Activated CD4-positive, alpha-beta T cell treated with anti-CD3 and anti-CD28 coated beads, Interleukin-2, amount 10 ng/mL, durations not matched to agents 7 days and 5 days (primary cell): ENCODE measurements around the gene TMEM134. TPM values are rescaled to one million over a fixed set of nuclear protein-coding genes. Genes with fewer than 3 reads are reported as not detected.

Experiments used
- CTCF ChIA-PET: fragments of 350-600 bp; sonication (Branson Sonifier 250); formaldehyde crosslinking; loops from one replicate; lab custom pipeline; 2021; ENCODE audit warnings: antibody characterized with exemption; lab: Charles Lee
- POLR2A ChIA-PET: fragments of 350-600 bp; sonication (Branson Sonifier 250); formaldehyde crosslinking; loops from one replicate; lab custom pipeline; 2021; ENCODE audit warnings: antibody characterized with exemption; lab: Charles Lee
- DNase-seq: peaks from one replicate; pipeline ENCODE4 v3.0.0-alpha.2; 2020
- H3K27ac Mint-ChIP-seq: one replicate; pipeline ENCODE4 v1.8.0; 2021; ENCODE audit warnings: mild to moderate bottlenecking, moderate library complexity, mixed read lengths
- H3K27me3 Mint-ChIP-seq: one replicate; pipeline ENCODE4 v1.8.0; 2021; ENCODE audit warnings: mixed read lengths
- H3K36me3 Mint-ChIP-seq: one replicate; pipeline ENCODE4 v1.8.0; 2021; ENCODE audit warnings: low read depth, mixed read lengths
- H3K4me1 Mint-ChIP-seq: one replicate; pipeline ENCODE4 v1.8.0; 2021; ENCODE audit warnings: mixed read lengths
- H3K4me3 Mint-ChIP-seq: one replicate; pipeline ENCODE4 v1.8.0; 2021; ENCODE audit warnings: mild to moderate bottlenecking, moderate library complexity, mixed read lengths
- H3K9me3 Mint-ChIP-seq: one replicate; pipeline ENCODE4 v1.8.0; 2021; ENCODE audit warnings: mixed read lengths
- total RNA-seq, 2 experiments: library from RNA; stranded (reverse); gene quantifications; one replicate each; pipeline ENCODE4 v1.2.3, GENCODE V29; 2021

The TMEM134 gene
- total RNA-seq, 2 experiments from 2014 or later, result 42.2 to 47.2 TPM

GRCh38 chr11:67445515-67445914 is 23.5 kb downstream of the TMEM134 start:
- Mint-ChIP-seq H3K4me3 (peak overlapping the region; percentile 69), H3K9me3 (no peaks in the 10 kb centered on the region), H3K36me3 (peaks cover 2% of the 10 kb centered on the region), H3K27ac (peak overlapping the region; percentile 91), H3K27me3 (peaks cover 3% of the 10 kb centered on the region), H3K4me1 (peaks cover 76% of the 10 kb centered on the region)
- ChIA-PET POLR2A (no interaction called here), CTCF (no interaction called here)
- DNase-seq, result no peak

GRCh38 chr11:67442504-67443404 is 26.3 kb downstream of the TMEM134 start:
- peak overlapping the region; percentile 80 for H3K27ac Mint-ChIP-seq
- no peaks in the 10 kb centered on the region for H3K9me3 Mint-ChIP-seq
- POLR2A ChIA-PET, result no interaction called here
- H3K4me1 Mint-ChIP-seq, result peaks cover 80% of the 10 kb centered on the region
- H3K36me3 Mint-ChIP-seq, result peaks cover 22% of the 10 kb centered on the region
- CTCF ChIA-PET, result interaction anchor here (1.2 kb wide), 1 partner anchor 13 kb away, joined by 10 read pairs; no protein-coding TSS in a partner anchor
- no peak for DNase-seq
- peak overlapping the region; percentile 62 for H3K4me3 Mint-ChIP-seq
- H3K27me3 Mint-ChIP-seq, result no peaks in the 10 kb centered on the region

- no peak for DNase-seq
- ChIA-PET CTCF (interaction anchor here (0.9 to 1.0 kb wide), 2 partner anchors 16 to 35 kb away, joined by 3 read pairs; no protein-coding TSS in a partner anchor), POLR2A (no interaction called here)
- peaks cover 72% of the 10 kb centered on the region for H3K4me1 Mint-ChIP-seq
- no peaks in the 10 kb centered on the region for H3K9me3 Mint-ChIP-seq
- H3K27ac Mint-ChIP-seq, result peak overlapping the region; percentile 94
- peak overlapping the region; percentile 1 for H3K4me3 Mint-ChIP-seq
- peaks cover 28% of the 10 kb centered on the region for H3K36me3 Mint-ChIP-seq
- no peaks in the 10 kb centered on the region for H3K27me3 Mint-ChIP-seq
Measured at GRCh38 chr11:67441731-67442351, 27.2 kb downstream of the TMEM134 start.

DNA sequence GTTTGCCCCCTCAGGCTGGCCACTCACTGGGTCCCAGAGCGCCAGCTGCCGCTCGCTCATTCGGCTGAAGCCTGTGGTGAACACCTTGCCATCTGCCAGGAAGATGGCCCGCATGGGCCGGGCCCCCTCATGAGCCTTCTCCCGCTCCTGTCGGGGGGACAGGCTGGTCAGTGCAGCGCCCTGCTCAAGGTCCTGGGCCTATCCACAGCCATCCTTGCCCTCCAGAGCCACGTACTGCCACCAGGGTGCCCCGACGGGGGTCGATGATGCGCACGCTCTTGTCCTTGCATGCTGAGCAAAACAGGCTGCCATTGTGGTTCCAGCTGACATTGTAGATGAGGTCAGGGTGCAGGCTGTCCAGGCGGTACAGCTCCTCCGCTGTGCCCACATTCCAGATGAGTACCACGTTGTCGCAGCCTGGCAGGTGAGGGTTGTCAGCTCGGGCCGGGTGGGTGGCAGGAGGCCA is 27.9 kb downstream of the TMEM134 start:
- H3K27me3 Mint-ChIP-seq, result no peaks in the 10 kb centered on the region
- H3K27ac Mint-ChIP-seq, result peak overlapping the region; percentile 94
- CTCF ChIA-PET, result interaction anchor here (0.9 to 1.0 kb wide), 3 partner anchors 17 to 47 kb away, joined by 3 read pairs; no protein-coding TSS in a partner anchor
- H3K9me3 Mint-ChIP-seq, result no peaks in the 10 kb centered on the region
- POLR2A ChIA-PET, result no interaction called here
- no peak for DNase-seq
- peak overlapping the region; percentile 98 for H3K4me3 Mint-ChIP-seq
- peaks cover 34% of the 10 kb centered on the region for H3K36me3 Mint-ChIP-seq
- peaks cover 69% of the 10 kb centered on the region for H3K4me1 Mint-ChIP-seq

DNA sequence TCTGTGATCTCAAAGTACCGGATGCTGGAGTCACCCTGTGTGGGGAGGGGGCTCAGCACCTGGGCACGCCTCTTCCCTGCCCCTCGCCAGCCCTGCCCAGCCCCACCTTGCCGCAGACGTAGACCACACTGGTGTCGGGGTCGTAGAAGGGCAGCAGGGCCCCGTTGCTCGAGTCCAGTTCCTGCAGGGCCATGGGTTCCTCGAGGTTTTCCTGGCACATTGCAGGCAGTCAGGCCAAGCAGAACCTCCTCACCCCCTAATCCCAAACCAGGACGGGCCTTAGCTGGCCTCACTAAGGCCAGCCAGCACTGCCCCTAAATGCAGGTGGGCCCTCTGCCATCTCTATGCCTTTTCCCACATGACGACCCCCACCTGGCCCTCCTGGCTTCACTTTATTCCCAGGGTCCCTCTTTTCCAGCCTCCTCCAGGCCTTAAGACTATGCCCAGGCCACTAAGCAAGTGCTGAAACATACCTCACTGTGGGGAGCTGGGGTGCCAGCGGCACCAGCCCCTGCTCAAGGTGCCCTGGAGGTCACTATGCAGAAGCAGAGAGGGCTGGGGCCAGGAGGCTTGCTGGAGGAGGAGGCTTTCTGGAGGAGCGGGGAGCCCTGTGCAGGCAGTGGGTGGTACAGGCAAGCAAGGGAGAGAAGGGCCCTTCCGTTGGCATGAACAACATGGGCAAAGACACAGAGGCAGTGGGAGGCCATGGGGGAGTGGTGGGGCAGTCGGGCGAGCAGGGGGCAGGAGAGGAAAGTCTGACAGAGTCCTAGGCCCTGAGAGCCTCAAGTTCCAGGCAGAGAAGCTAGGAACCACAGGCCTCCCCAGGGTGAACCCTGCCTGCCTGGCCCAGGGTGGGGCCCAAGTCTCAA is 28.6 kb downstream of the TMEM134 start:
- CTCF ChIA-PET, result interaction anchor here (0.9 to 4.2 kb wide), 4 partner anchors 18 to 48 kb away, joined by 3 to 29 read pairs (median 3); partner anchors contain the start of gene PPP1CA

DNA sequence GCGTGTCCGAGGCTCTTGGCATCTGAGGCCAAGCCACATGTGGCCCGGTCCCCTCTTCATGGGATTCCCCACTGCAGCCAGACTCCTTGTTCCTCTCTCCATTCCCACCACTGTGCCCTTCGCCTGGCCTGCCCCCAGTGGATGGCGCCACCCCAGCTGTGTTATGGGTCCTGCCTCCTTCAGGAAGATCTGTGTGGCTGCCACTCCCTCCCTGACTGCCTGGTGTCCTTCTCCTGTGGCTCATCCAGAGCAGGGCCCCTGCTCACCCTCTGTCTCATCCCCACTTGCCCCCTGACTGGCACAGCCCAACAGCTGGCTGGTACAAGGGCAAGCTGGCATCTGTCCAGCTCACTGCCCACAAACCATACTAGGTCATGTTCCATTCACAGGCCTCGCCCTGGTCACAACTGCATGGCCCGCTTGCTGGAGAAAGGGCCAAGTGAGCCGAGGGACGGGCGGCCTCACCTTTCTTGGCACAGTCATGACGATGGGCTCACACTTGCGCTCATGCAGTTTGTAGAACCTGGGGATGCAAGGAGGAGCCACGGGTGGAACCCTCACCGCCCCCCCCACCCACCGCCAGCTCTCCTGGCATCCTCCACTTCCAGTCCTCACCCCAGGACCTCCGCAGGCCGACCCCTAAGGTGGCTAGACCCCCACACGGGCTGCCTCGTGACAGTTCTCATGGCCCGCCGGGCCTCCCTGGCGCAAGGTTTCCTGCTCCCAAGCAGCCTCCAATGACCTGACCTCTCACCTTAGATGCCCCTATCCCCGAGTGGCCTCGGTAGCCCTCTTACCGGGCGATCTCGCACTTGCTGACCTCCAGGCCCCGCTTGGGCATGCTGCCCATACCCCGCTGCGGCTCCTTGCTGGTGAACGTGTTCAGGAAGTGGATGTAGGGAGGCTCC is 29.5 kb downstream of the TMEM134 start:
- no peaks in the 10 kb centered on the region for H3K9me3 Mint-ChIP-seq
- H3K27me3 Mint-ChIP-seq, result no peaks in the 10 kb centered on the region
- H3K36me3 Mint-ChIP-seq, result peaks cover 43% of the 10 kb centered on the region
- peak; percentile 48 for DNase-seq
- ChIA-PET CTCF (interaction anchor here (0.7 to 4.2 kb wide), 13 partner anchors 10 to 93 kb away, joined by 3 to 29 read pairs (median 5); partner anchors contain the start of genes PITPNM1, PPP1CA and RPS6KB2), POLR2A (interaction anchor here (0.6 to 1.3 kb wide), 3 partner anchors 31 to 152 kb away, joined by 3 to 4 read pairs (median 3); partner anchors contain the start of gene RAD9A)
- H3K4me1 Mint-ChIP-seq, result peaks cover 61% of the 10 kb centered on the region
- peak overlapping the region; percentile 98 for H3K4me3 Mint-ChIP-seq
- peak overlapping the region; percentile 94 for H3K27ac Mint-ChIP-seq

More for the DNA sequence above, 28.6 kb downstream of the TMEM134 start:
- H3K4me3 Mint-ChIP-seq, result peak overlapping the region; percentile 98
- POLR2A ChIA-PET, result no interaction called here
- H3K4me1 Mint-ChIP-seq, result peaks cover 65% of the 10 kb centered on the region
- H3K27ac Mint-ChIP-seq, result peak overlapping the region; percentile 94
- H3K9me3 Mint-ChIP-seq, result no peaks in the 10 kb centered on the region
- peak; percentile 53 for DNase-seq
- peaks cover 39% of the 10 kb centered on the region for H3K36me3 Mint-ChIP-seq
- no peaks in the 10 kb centered on the region for H3K27me3 Mint-ChIP-seq

DNA sequence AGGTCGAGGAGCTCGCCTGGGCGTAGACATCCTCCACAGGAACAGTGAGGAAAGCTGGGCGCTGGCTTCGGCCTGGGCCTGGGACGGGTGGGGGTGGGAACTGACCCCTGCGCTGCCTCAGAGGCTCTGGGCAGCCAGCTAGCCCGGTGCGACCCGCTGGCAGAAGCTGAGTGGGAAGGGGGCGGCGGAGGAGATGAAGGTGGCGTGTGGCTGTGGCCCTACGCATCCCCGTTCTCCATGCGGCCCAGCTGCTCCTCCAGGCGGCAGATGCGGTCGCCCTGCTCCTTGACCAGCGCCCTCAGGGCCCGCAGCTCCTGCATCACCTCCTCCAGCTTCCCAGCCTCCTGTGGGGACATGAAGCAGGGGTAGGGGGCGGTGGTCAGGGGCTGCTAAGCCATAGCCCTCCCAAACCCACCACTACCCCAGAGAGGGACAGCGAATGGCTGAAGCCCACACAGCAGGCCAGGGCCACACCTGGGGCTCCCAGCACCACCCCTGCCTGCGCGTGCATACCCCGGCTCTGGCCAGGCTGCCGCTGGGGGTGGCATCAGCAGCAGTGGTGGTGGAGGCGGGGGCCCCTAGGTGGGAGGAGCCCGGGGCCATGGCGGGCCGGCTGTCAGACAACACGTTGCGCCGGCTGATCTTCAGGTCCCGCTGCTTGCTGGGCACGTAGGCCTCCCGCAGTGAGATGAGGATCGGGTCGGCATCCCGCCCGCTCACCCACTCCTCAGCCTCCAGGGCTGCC is 30.7 kb downstream of the TMEM134 start:
- no peaks in the 10 kb centered on the region for H3K9me3 Mint-ChIP-seq
- CTCF ChIA-PET, result interaction anchor here (1.1 to 4.2 kb wide), 15 partner anchors 10 to 67 kb away, joined by 3 to 29 read pairs (median 5); partner anchors contain the start of genes CABP4, PITPNM1, PPP1CA and RPS6KB2
- no peaks in the 10 kb centered on the region for H3K27me3 Mint-ChIP-seq
- POLR2A ChIA-PET, result interaction anchor here (0.6 to 2.9 kb wide), 7 partner anchors 18 to 46 kb away, joined by 3 to 18 read pairs (median 7); partner anchors contain the start of genes AIP, PPP1CA, RAD9A and TBC1D10C
- H3K4me1 Mint-ChIP-seq, result peaks cover 62% of the 10 kb centered on the region
- H3K4me3 Mint-ChIP-seq, result peak overlapping the region; percentile 98
- peaks cover 51% of the 10 kb centered on the region for H3K36me3 Mint-ChIP-seq
- peak overlapping the region; percentile 94 for H3K27ac Mint-ChIP-seq
- DNase-seq, result peak; percentile 85

DNA sequence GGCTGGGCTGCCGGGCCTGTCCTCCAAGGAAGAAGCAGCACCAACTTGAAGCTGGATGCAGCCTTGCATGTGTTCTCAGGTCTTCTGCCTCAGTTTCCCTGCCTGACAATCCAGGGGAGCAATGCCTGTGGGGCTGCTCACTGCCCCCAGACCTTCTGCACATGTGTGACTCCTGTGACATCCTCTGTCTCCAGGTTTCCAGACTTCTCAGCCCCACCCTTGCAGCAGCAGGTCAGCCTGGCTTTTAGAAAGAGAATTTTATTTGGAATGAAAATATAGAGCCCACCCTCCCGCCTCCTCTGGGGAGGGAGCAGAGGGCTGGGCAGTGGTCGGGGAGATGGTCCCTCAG is 31.3 kb downstream of the TMEM134 start:
- DNase-seq, result no peak
- POLR2A ChIA-PET, result interaction anchor here (0.6 to 2.9 kb wide), 6 partner anchors 18 to 45 kb away, joined by 3 to 18 read pairs (median 7); partner anchors contain the start of genes AIP, PPP1CA and TBC1D10C
- Mint-ChIP-seq H3K36me3 (peaks cover 57% of the 10 kb centered on the region), H3K4me3 (peak overlapping the region; percentile 98), H3K4me1 (peaks cover 63% of the 10 kb centered on the region), H3K27ac (peak overlapping the region; percentile 94), H3K27me3 (no peaks in the 10 kb centered on the region), H3K9me3 (no peaks in the 10 kb centered on the region)
- CTCF ChIA-PET, result interaction anchor here (0.6 to 4.2 kb wide), 15 partner anchors 10 to 385 kb away, joined by 3 to 29 read pairs (median 5); partner anchors contain the start of genes CABP4, PPP1CA and RPS6KB2

DNA sequence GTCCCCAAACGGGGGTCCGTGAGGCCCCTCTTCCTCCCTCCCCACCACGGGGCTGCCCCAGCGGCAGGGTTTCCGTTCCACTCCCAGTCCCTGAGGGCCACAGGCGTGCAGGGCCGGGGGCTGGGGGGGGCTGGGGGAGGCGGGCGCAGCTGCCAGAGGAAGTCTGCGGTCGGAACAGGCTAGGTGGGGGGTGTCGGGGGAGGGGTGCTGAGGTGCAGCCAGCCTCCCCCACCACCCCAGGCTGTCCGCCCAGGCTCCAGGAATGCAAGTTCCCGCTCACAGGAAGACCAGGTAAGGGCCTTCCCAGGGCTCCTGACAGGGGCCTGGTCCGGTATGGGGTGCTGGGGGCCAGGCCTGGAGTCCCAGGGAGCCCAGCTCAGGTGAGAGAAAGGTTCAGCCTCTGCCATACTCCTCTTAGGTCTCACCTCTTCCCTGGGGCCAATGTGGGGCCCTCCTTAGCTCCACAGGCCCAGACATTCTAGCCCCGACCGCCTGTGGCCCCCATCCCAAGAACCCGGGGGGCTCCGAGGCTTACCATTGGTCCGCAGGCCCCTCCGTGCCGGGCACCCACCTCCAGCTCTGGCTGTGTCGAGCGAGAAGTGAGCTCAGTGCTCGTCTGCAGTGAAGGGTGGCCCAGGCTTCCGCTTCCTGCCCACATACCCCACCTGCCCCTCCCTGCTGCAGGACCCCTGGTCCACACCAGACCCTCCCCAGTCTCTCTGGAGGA is 31.8 kb downstream of the TMEM134 start, which contains the start of gene PTPRCAP:
PTPRCAP (minus strand) TSS at position 601 of the 727 bp plus-strand sequence; CDS start at position 538, 63 bp downstream.
- peak; percentile 83 for DNase-seq
- no peaks in the 10 kb centered on the region for H3K27me3 Mint-ChIP-seq
- H3K4me1 Mint-ChIP-seq, result peaks cover 63% of the 10 kb centered on the region
- peak within 1 kb of the TSS; percentile 94 for H3K27ac Mint-ChIP-seq
- peaks cover 59% of the 10 kb centered on the region for H3K36me3 Mint-ChIP-seq
- no peaks in the 10 kb centered on the region for H3K9me3 Mint-ChIP-seq
- peak within 1 kb of the TSS; percentile 98 for H3K4me3 Mint-ChIP-seq
- ChIA-PET POLR2A (interaction anchor here (0.6 to 2.9 kb wide), 8 partner anchors 17 to 49 kb away, joined by 3 to 18 read pairs (median 5); partner anchors contain the start of genes AIP, PPP1CA and TBC1D10C), CTCF (interaction anchor here (0.6 to 4.2 kb wide), 15 partner anchors 9 to 384 kb away, joined by 3 to 29 read pairs (median 5); partner anchors contain the start of genes CABP4, PPP1CA and RPS6KB2)
